ENCODE results near the gene ROR2. TPM values are rescaled to one million over a fixed set of nuclear protein-coding genes. Genes with fewer than 3 reads are reported as not detected.
"Not testable (repeated sequence)": the region's sequence is repeated elsewhere in the genome, so short reads cannot be mapped to it uniquely, and the experiment has no call there.

ROR2 gene
- total and polyA plus RNA-seq, 4 experiments from 2014 or later, result 0.17 to 0.31 (median 0.29) TPM; not detected in 1

- POLR2A ChIA-PET (ENCODE audit: partially characterized antibody), result interaction anchor here (0.7 kb wide), 1 partner anchor 1842 kb away, joined by 4 read pairs; no protein-coding TSS in a partner anchor
- Mint-ChIP-seq H3K4me1 (peaks cover 14 to 23% (median 16%) of the 10 kb centered on the region in 4 donors), H3K27me3 (no peaks in the 10 kb centered on the region), H3K4me3 (no peak overlapping the region), H3K36me3 (no peaks in the 10 kb centered on the region), H3K27ac (peak overlapping the region in 1 of 7 donors; percentile 14), H3K9me3 (peaks cover 0 to 2% (median 0%) of the 10 kb centered on the region in 8 donors)
- Histone ChIP-seq H3K36me3 (ENCODE audit: insufficient read depth, low read length) (no peaks in the 10 kb centered on the region), H3K9me3 (ENCODE audit: control insufficient read depth in 1 of 2, low read length in 2 of 2) (no peaks in the 10 kb centered on the region), H3K4me3 (ENCODE audit: low read length in 2 of 2) (no peak overlapping the region), H3K27ac (ENCODE audit: low read depth, low read length) (no peak overlapping the region), H3K4me1 (ENCODE audit: insufficient read depth, low read length) (peaks cover 26% of the 10 kb centered on the region), H3K27me3 (ENCODE audit: insufficient read depth, low read length) (no peaks in the 10 kb centered on the region)
- no peak for DNase-seq
- CTCF ChIA-PET (ENCODE audit: partially characterized antibody), result no interaction called here
- intact Hi-C loops (cut with micrococcal nuclease), result no loop called here
Observed at GRCh38 chr9:91802391-91802790, 147.6 kb downstream of the ROR2 start.

- H3K27me3 Mint-ChIP-seq, result no peaks in the 10 kb centered on the region
- H3K9me3 Mint-ChIP-seq, result peaks cover 0 to 2% (median 0%) of the 10 kb centered on the region in 8 donors
- no peaks in the 10 kb centered on the region for H3K36me3 Mint-ChIP-seq
- no peak overlapping the region for H3K4me3 ChIP-seq (ENCODE audit: low read length in 2 of 2)
- peaks cover 16 to 28% (median 23%) of the 10 kb centered on the region in 4 donors for H3K4me1 Mint-ChIP-seq
- CTCF ChIA-PET (ENCODE audit: partially characterized antibody), result no interaction called here
- peaks cover 30% of the 10 kb centered on the region for H3K4me1 ChIP-seq (ENCODE audit: insufficient read depth, low read length)
- no peaks in the 10 kb centered on the region for H3K36me3 ChIP-seq (ENCODE audit: insufficient read depth, low read length)
- no peak overlapping the region for H3K4me3 Mint-ChIP-seq
- POLR2A ChIA-PET (ENCODE audit: partially characterized antibody), result no interaction called here
- intact Hi-C loops (cut with micrococcal nuclease), result no loop called here
- H3K27me3 ChIP-seq (ENCODE audit: insufficient read depth, low read length), result no peaks in the 10 kb centered on the region
- no peak overlapping the region for H3K27ac ChIP-seq (ENCODE audit: low read depth, low read length)
- no peaks in the 10 kb centered on the region for H3K9me3 ChIP-seq (ENCODE audit: control insufficient read depth in 1 of 2, low read length in 2 of 2)
- no peak for DNase-seq
- H3K27ac Mint-ChIP-seq, result peak overlapping the region in 1 of 7 donors; percentile 31
Observed at GRCh38 chr9:91800473-91801030, 149.5 kb downstream of the ROR2 start.

GRCh38 chr9:91799113-91799744 is 150.8 kb downstream of the ROR2 start:
- Mint-ChIP-seq H3K4me3 (peak overlapping the region; percentile 68 to 91 (median 80)), H3K9me3 (peaks cover 0 to 2% (median 0%) of the 10 kb centered on the region in 8 donors), H3K27me3 (no peaks in the 10 kb centered on the region), H3K4me1 (peaks cover 16 to 35% (median 23%) of the 10 kb centered on the region in 4 donors), H3K36me3 (no peaks in the 10 kb centered on the region), H3K27ac (peak overlapping the region; percentile 82 to 96 (median 92))
- Histone ChIP-seq H3K9me3 (ENCODE audit: control insufficient read depth in 1 of 2, low read length in 2 of 2) (no peaks in the 10 kb centered on the region), H3K27ac (ENCODE audit: low read depth, low read length) (peak overlapping the region; percentile 57), H3K4me1 (ENCODE audit: insufficient read depth, low read length) (peaks cover 33% of the 10 kb centered on the region), H3K4me3 (ENCODE audit: low read length in 2 of 2) (peak overlapping the region in 1 of 2 donors; percentile 23), H3K36me3 (ENCODE audit: insufficient read depth, low read length) (no peaks in the 10 kb centered on the region), H3K27me3 (ENCODE audit: insufficient read depth, low read length) (no peaks in the 10 kb centered on the region)
- DNase-seq, result no peak
- intact Hi-C loops (cut with micrococcal nuclease), result no loop called here
- ChIA-PET CTCF (ENCODE audit: partially characterized antibody) (interaction anchor here (1.5 kb wide), 1 partner anchor 151 kb away, joined by 3 read pairs; no protein-coding TSS in a partner anchor), POLR2A (ENCODE audit: partially characterized antibody) (no interaction called here)

- H3K4me1 Mint-ChIP-seq, result peaks cover 16 to 35% (median 23%) of the 10 kb centered on the region in 4 donors
- Histone ChIP-seq H3K4me1 (ENCODE audit: insufficient read depth, low read length) (peaks cover 33% of the 10 kb centered on the region), H3K4me3 (ENCODE audit: low read length in 2 of 2) (peak overlapping the region; percentile 23 to 36), H3K27ac (ENCODE audit: low read depth, low read length) (peak overlapping the region; percentile 57)
- peak overlapping the region; percentile 68 to 91 (median 80) for H3K4me3 Mint-ChIP-seq
- H3K36me3 Mint-ChIP-seq; H3K9me3 ChIP-seq (ENCODE audit: control insufficient read depth in 1 of 2, low read length in 2 of 2); H3K27me3 Mint-ChIP-seq; POLR2A ChIA-PET (ENCODE audit: partially characterized antibody); H3K36me3 ChIP-seq (ENCODE audit: insufficient read depth, low read length); H3K9me3 Mint-ChIP-seq; H3K27me3 ChIP-seq (ENCODE audit: insufficient read depth, low read length); intact Hi-C loops (cut with micrococcal nuclease): not testable (repeated sequence)
- peak overlapping the region; percentile 82 to 96 (median 92) for H3K27ac Mint-ChIP-seq
- DNase-seq, result peak; percentile 69 to 92 (median 72)
- CTCF ChIA-PET (ENCODE audit: partially characterized antibody), result interaction anchor here (1.5 kb wide), 1 partner anchor 152 kb away, joined by 3 read pairs; no protein-coding TSS in a partner anchor
Observed at GRCh38 chr9:91798273-91799112, 151.5 kb downstream of the ROR2 start.

GRCh38 chr9:91797517-91797916 is 152.5 kb downstream of the ROR2 start:
- H3K27ac Mint-ChIP-seq; intact Hi-C loops (cut with micrococcal nuclease); H3K27me3 Mint-ChIP-seq; POLR2A ChIA-PET (ENCODE audit: partially characterized antibody); H3K9me3 Mint-ChIP-seq; H3K27me3 ChIP-seq (ENCODE audit: insufficient read depth, low read length); H3K4me3 Mint-ChIP-seq; H3K4me3 ChIP-seq (ENCODE audit: low read length in 2 of 2); H3K36me3 ChIP-seq (ENCODE audit: insufficient read depth, low read length); H3K9me3 ChIP-seq (ENCODE audit: control insufficient read depth in 1 of 2, low read length in 2 of 2); H3K27ac ChIP-seq (ENCODE audit: low read depth, low read length); H3K36me3 Mint-ChIP-seq; CTCF ChIA-PET (ENCODE audit: partially characterized antibody): not testable (repeated sequence)
- DNase-seq, result peak in 4 of 5 donors; percentile 23 to 72 (median 28)
- peaks cover 33% of the 10 kb centered on the region for H3K4me1 ChIP-seq (ENCODE audit: insufficient read depth, low read length)
- peaks cover 16 to 40% (median 23%) of the 10 kb centered on the region in 4 donors for H3K4me1 Mint-ChIP-seq

- H3K4me3 ChIP-seq (ENCODE audit: low read length in 2 of 2); H3K9me3 Mint-ChIP-seq; H3K9me3 ChIP-seq (ENCODE audit: control insufficient read depth in 1 of 2, low read length in 2 of 2); H3K36me3 Mint-ChIP-seq; intact Hi-C loops (cut with micrococcal nuclease); H3K36me3 ChIP-seq (ENCODE audit: insufficient read depth, low read length); POLR2A ChIA-PET (ENCODE audit: partially characterized antibody); H3K27me3 ChIP-seq (ENCODE audit: insufficient read depth, low read length); H3K27me3 Mint-ChIP-seq: not testable (repeated sequence)
- DNase-seq, result peak; percentile 46 to 87 (median 58)
- Histone ChIP-seq H3K27ac (ENCODE audit: low read depth, low read length) (peak overlapping the region; percentile 4), H3K4me1 (ENCODE audit: insufficient read depth, low read length) (peaks cover 33% of the 10 kb centered on the region)
- peak overlapping the region in 2 of 8 donors; percentile 54 to 72 for H3K4me3 Mint-ChIP-seq
- H3K4me1 Mint-ChIP-seq, result peaks cover 20 to 47% (median 27%) of the 10 kb centered on the region in 4 donors
- CTCF ChIA-PET (ENCODE audit: partially characterized antibody), result interaction anchor here (0.6 kb wide), 1 partner anchor 1027 kb away, joined by 3 read pairs; no protein-coding TSS in a partner anchor
- H3K27ac Mint-ChIP-seq, result peak overlapping the region; percentile 84 to 93 (median 91)
Observed at GRCh38 chr9:91796516-91796915, 153.5 kb downstream of the ROR2 start.
